HEK293T (cell line): ENCODE data around the gene NGEF.

Experiments
- ARNT ChIP-seq: fragments of 450-650 bp; IDR thresholded peaks from 2 replicates; pipeline ENCODE4 v1.6.1; 2017; ENCODE audit warnings: mild to moderate bottlenecking
- BHLHE40 ChIP-seq: fragments of 450-650 bp; IDR thresholded peaks from 2 replicates; pipeline ENCODE4 v1.6.1; 2016; ENCODE audit warnings: mild to moderate bottlenecking, moderate library complexity, borderline replicate concordance
- FOXA1 ChIP-seq: fragments of 450-650 bp; IDR thresholded peaks from 2 replicates; pipeline ENCODE4 v1.6.1; 2016; ENCODE audit warnings: mild to moderate bottlenecking
- FOXK2 ChIP-seq: fragments of 450-650 bp; IDR thresholded peaks from 2 replicates; pipeline ENCODE4 v1.6.1; 2016; ENCODE audit warnings: mild to moderate bottlenecking
- FOXM1 ChIP-seq: fragments of 450-650 bp; IDR thresholded peaks from 2 replicates; pipeline ENCODE4 v1.6.1; 2017; ENCODE audit warnings: mild to moderate bottlenecking, borderline replicate concordance
- LEF1 ChIP-seq: fragments of 450-650 bp; IDR thresholded peaks from 2 replicates; pipeline ENCODE4 v1.6.1; 2017; ENCODE audit warnings: mild to moderate bottlenecking, borderline replicate concordance
- NFRKB ChIP-seq: fragments of 450-650 bp; IDR thresholded peaks from 2 replicates; pipeline ENCODE4 v1.6.1; 2016; ENCODE audit warnings: mild to moderate bottlenecking, moderate library complexity
- PKNOX1 ChIP-seq: fragments of 450-650 bp; IDR thresholded peaks from 2 replicates; pipeline ENCODE4 v1.6.1; 2016
- SP1 ChIP-seq: fragments of 450-650 bp; IDR thresholded peaks from 2 replicates; pipeline ENCODE4 v1.6.1; 2017
- TARDBP ChIP-seq: fragments of 450-650 bp; IDR thresholded peaks from 2 replicates; pipeline ENCODE4 v1.6.1; 2016
- ZNF384 ChIP-seq: fragments of 450-650 bp; IDR thresholded peaks from 2 replicates; pipeline ENCODE4 v1.6.1; 2016

- no peak for TF ChIP-seq FOXM1
- TF ChIP-seq NFRKB: no peak
- no peak for TF ChIP-seq LEF1
- TF ChIP-seq ZNF384: no peak
- TF ChIP-seq ARNT: no peak
- TF ChIP-seq PKNOX1: no peak
- TF ChIP-seq FOXK2: no peak
- no peak for TF ChIP-seq FOXA1
- TF ChIP-seq BHLHE40: no peak
- TF ChIP-seq TARDBP: no peak
- TF ChIP-seq SP1: no peak
These were observed 75.7 kb downstream of the NGEF start for GRCh38 chr2:232937278-232937906.
